Umbilical cord (tissue), 2 donors: ENCODE data around the gene ATF7IP. TPM values are rescaled to one million over a fixed set of nuclear protein-coding genes. Genes with fewer than 3 reads are reported as not detected.
A peak's percentile ranks its signal among the peaks of the same experiment; 100 is the strongest.

ENCODE experiments used
- DNase-seq: peaks from one replicate; pipeline ENCODE4 v3.0.0-alpha.2; 2015; ENCODE audit warnings: low spot score
- total RNA-seq: library from RNA; depleted of rRNA; stranded (reverse); fragments of >200 nt; gene quantifications from one replicate; pipeline ENCODE4 v1.2.3, GENCODE V29; 2014; ENCODE audit warnings: low replicate concordance; ENCODE audit not compliant: insufficient read depth

Gene ATF7IP
- total RNA-seq, 1 donor from 2014 or later, result 49.6 TPM

DNA sequence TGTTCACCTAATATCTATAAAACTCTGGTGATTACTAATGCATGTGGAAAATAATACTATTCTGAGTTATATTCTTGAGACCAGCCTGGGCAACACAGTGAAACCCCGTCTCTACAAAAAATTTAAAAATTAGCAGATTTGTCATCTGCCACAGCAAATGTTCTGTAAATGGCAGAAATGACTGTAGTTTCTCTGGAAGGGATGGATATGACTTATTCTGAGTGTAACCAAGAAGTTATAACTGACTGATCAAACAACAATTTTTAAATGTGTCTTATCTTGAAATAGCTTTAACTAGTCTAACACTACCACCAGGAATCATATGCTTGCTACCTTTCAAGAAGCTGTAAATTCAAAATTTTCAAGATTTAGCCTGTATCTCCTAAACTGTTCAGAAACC, 113.5 kb downstream of the ATF7IP start:
- DNase-seq, result no peak

DNA sequence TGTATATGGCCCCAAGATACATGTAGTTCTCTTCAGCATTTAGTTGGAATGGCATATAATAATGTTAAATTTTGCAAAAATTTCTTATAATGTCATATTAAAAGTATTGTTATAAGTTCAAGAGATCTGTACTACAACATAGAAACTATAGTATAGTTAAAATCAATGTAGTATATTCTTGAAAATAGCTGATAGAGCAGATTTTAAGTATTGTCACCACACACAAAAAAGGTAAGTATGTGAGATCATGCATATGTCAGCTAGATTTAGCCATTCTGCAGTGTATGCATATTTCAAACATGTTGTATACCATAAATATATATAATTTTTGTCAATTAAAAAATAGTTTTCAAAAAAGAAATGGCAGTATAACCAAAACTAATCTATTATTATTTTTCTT, 115.7 kb downstream of the ATF7IP start:
- DNase-seq, result no peak

DNA sequence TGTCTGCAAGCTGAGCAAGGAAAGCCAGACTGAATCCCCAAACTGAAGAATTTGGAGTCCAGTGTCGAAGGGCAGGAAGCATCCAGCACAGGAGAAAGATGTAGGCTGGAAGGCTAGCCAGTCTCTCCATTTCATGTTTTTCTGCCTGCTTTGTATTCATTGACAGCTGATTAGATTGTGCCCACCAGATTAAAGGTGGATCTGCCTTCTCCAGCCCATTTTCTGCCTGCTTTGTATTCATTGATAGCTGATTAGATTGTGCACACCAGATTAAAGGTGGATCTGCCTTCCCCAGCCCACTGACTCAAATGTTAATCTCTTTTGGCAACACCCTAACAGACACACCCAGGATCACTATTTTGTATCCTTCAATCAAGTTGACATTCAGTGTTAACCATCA, 116.9 kb downstream of the ATF7IP start:
- DNase-seq, result no peak

GRCh38 chr12:14482886-14483285, 117.4 kb downstream of the ATF7IP start:
- DNase-seq, result no peak

GRCh38 chr12:14495326-14495725, 129.8 kb downstream of the ATF7IP start:
- DNase-seq, result no peak

GRCh38 chr12:14505626-14506596, 140.4 kb downstream of the ATF7IP start:
- no peak for DNase-seq

GRCh38 chr12:14510574-14510973, 145.1 kb downstream of the ATF7IP start:
- DNase-seq, result no peak

- peak; percentile 86 for DNase-seq
These were observed 148.8 kb downstream of the ATF7IP start for GRCh38 chr12:14514154-14514842.

GRCh38 chr12:14514946-14515345, 149.5 kb downstream of the ATF7IP start:
- DNase-seq, result no peak

GRCh38 chr12:14521822-14522221, 156.3 kb downstream of the ATF7IP start:
- no peak for DNase-seq

- DNase-seq, result no peak
These were observed 160.5 kb downstream of the ATF7IP start for GRCh38 chr12:14525964-14526363.

DNA sequence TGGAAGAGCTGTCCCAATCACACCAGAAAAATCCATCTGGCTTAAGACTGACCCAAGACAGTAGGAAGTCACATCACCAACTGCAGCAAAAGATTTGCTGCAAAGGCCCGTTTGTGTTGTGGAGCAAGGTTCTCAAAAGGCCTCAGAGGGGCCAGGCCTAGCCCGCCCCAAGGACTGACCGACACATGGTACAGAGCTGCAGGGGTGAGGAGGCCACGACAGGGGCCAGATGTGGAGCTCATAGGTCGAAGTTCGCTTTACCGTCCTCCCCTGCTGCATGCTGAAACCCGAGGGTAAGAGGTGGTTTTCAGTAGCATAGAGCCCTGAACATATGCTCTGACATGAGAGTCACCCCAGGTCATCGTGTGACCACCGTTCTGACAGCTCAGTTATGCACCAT, 166.7 kb downstream of the ATF7IP start:
- no peak for DNase-seq

DNA sequence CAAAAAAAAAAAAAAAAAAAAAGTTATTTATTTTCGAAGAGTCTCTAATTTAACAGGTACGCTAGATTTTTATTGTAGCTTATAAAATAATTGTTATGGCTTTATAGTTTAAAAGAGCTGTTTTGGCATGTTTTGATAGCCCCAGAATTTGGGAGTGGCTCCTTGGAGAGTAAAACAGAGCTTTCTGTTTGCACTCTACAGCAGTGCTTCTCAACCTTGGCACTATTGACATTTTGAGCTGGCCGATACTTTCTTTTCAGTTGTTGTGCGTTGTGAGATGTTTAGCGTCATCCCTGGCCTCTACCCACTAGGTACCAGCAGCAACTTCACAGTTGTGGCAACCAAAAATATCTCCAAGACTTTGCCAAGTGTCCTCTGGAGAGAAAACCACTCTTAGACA, 171.6 kb downstream of the ATF7IP start:
- DNase-seq, result no peak

GRCh38 chr12:14540801-14541462, 175.4 kb downstream of the ATF7IP start:
- no peak for DNase-seq

DNA sequence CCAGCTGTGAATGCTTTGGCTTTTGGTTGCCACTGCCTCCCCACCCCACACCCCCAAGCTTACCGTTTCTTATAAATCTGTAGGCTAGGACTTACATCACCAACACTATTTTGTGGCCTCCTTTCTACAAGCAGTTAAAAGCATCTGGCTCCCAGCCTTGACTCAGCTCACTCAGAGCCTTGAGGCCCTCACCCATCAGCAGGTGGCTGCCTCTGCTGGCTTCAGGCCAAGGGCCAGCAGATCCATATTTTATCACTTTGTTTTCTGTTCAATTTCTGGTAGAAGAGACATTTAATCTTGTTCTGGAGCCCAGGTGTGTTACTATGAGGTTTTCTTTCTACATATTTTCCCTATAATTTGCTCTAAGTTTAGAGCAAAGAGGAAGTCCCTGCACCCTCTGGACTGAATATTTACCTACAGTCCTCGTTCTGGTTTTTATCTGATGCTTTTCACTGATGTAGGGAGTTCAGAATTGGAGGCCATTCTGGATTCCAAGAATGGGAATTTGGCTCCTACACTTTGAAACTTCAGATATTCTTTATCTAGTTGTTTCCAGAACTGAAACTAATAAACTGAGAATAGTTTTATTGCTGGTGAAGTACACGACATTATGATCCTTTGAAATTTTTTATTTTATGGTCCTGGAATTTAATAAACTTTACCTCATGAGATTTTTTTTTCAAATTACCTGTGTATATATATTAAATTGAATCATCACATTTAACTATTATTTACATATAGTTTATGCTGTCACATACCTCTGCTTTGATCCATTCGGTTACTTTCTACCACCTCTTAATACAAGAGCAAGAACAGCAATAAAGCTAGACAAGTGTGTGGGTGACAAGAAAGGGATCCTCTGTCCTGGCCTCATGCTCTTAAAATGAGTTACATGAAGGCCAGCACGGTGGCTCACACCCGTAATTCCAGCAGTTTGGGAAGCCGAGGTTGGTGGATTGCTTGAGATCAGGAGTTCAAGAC, 180.0 kb downstream of the ATF7IP start:
- DNase-seq, result no peak

DNA sequence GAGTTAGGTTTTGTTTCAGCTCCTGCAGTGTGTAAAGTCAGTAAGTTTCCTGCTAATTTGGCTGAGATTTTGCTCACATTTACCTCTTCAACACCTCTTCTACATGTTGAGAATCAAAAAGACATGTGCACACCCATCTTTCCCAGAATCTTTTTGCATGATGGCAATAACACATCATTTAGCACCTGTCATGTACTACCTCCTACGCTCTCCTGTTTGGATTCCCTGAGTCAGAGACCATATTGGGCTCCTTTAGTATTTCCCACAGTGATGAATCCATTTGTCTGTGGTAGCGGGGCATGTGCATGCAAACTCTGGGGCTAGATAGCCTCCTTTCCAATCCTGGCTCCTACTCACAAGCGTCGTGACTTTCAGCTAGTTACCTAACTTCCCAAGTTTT, 182.1 kb downstream of the ATF7IP start:
- DNase-seq, result no peak

GRCh38 chr12:14548609-14549008, 183.1 kb downstream of the ATF7IP start:
- DNase-seq, result no peak
